ENCODE measurements around the gene FOLR1.

Gene FOLR1

GRCh38 chr11:72233773-72234513 lies 42.0 kb downstream of the FOLR1 start:
- no peak for DNase-seq (ENCODE audit: extremely low read depth in 1 of 2, low read depth in 1 of 2)

- no peak for DNase-seq (ENCODE audit: extremely low read depth in 1 of 2, low read depth in 1 of 2)
Observed at GRCh38 chr11:72234514-72234830, 42.5 kb downstream of the FOLR1 start.

- DNase-seq (ENCODE audit: extremely low read depth in 1 of 2, low read depth in 1 of 2): no peak
Observed at GRCh38 chr11:72234920-72235319, 43.0 kb downstream of the FOLR1 start.

- DNase-seq (ENCODE audit: extremely low read depth in 1 of 2, low read depth in 1 of 2): no peak
Observed at GRCh38 chr11:72235351-72236057, 43.6 kb downstream of the FOLR1 start.

GRCh38 chr11:72236083-72236697 lies 44.2 kb downstream of the FOLR1 start:
- DNase-seq (ENCODE audit: extremely low read depth in 1 of 2, low read depth in 1 of 2): no peak

- DNase-seq (ENCODE audit: extremely low read depth in 1 of 2, low read depth in 1 of 2): no peak
Observed at GRCh38 chr11:72236774-72237111, 44.8 kb downstream of the FOLR1 start.

- no peak for DNase-seq (ENCODE audit: extremely low read depth in 1 of 2, low read depth in 1 of 2)
Observed at GRCh38 chr11:72237112-72237931, 45.4 kb downstream of the FOLR1 start.

GRCh38 chr11:72238040-72238450 lies 46.1 kb downstream of the FOLR1 start:
- DNase-seq (ENCODE audit: extremely low read depth in 1 of 2, low read depth in 1 of 2): peak in 1 of 2 donors; percentile 17

GRCh38 chr11:72238492-72239312 lies 46.8 kb downstream of the FOLR1 start:
- no peak for DNase-seq (ENCODE audit: extremely low read depth in 1 of 2, low read depth in 1 of 2)

- DNase-seq (ENCODE audit: extremely low read depth in 1 of 2, low read depth in 1 of 2): no peak
Observed at GRCh38 chr11:72239313-72239848, 47.4 kb downstream of the FOLR1 start.

GRCh38 chr11:72239849-72240460 lies 48.0 kb downstream of the FOLR1 start:
- no peak for DNase-seq (ENCODE audit: extremely low read depth in 1 of 2, low read depth in 1 of 2)

- no peak for DNase-seq (ENCODE audit: extremely low read depth in 1 of 2, low read depth in 1 of 2)
Observed at GRCh38 chr11:72240461-72241290, 48.7 kb downstream of the FOLR1 start.

- DNase-seq (ENCODE audit: extremely low read depth in 1 of 2, low read depth in 1 of 2): no peak
Observed at GRCh38 chr11:72241291-72241781, 49.4 kb downstream of the FOLR1 start.

- DNase-seq (ENCODE audit: extremely low read depth in 1 of 2, low read depth in 1 of 2): no peak
Observed at GRCh38 chr11:72242141-72242540, 50.2 kb downstream of the FOLR1 start.

GRCh38 chr11:72243173-72244059 lies 51.5 kb downstream of the FOLR1 start:
- no peak for DNase-seq (ENCODE audit: extremely low read depth in 1 of 2, low read depth in 1 of 2)

- no peak for DNase-seq (ENCODE audit: extremely low read depth in 1 of 2, low read depth in 1 of 2)
Observed at GRCh38 chr11:72244060-72244360, 52.1 kb downstream of the FOLR1 start, which contains the start of gene PHOX2A. Gene PHOX2A, minus strand, starts transcription at chr11:72244176. Its CDS starts 172 bp downstream, at chr11:72244004.

- DNase-seq (ENCODE audit: extremely low read depth in 1 of 2, low read depth in 1 of 2): no peak
Observed at GRCh38 chr11:72244361-72245262, 52.7 kb downstream of the FOLR1 start.

Measured in stimulated activated CD8-positive, alpha-beta memory T cell treated with anti-CD3 and anti-CD28 coated beads, Interleukin-7, amount 100 ng/mL, for 48 hours (primary cell).